Putamen (tissue), 1 donor: Measurements from ENCODE around the gene LHX8.
"Not testable (repeated sequence)": the region's sequence is repeated elsewhere in the genome, so short reads cannot be mapped to it uniquely, and the experiment has no call there.

Experiments
- DNase-seq: peaks from one replicate; pipeline ENCODE4 v3.0.0-alpha.2; 2016; ENCODE audit warnings: low spot score

The LHX8 gene

GRCh38 chr1:75132812-75133619 lies 1.2 kb upstream of the LHX8 start:
- DNase-seq, result no peak

GRCh38 chr1:75134647-75135572 lies 722 bp downstream of the LHX8 start:
- DNase-seq, result no peak

- no peak for DNase-seq
These were observed 1.5 kb downstream of the LHX8 start for GRCh38 chr1:75135573-75136194.

DNA sequence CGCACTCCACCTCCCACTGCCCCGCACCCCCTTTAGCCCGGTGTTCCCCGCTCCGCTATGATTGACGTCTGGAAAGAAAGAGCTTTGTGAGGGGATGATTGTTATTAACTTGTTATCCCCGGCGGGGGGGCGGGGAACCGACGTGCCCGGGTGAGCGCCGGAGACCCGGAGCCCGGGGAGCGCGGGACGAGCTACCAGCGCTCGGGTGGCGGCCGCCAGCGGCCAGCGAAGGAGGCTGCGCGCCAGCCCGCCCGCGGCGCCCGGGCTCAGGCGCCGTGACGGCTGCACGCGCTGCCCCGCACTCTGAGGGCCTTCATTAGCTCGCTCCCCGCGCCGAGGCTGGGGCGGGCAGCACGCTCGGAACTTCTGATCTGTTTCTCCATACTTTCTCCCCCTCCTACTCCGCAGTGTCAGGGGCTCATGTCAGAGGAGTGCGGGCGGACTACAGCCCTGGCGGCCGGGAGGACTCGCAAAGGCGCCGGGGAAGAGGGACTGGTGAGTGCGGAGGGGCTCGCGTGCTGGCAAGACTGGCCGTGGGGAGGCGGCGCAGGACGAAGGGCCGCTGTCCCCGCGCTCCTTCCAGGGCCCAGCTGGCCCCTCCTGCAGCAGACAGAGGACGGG lies 2.1 kb downstream of the LHX8 start:
- DNase-seq, result no peak

GRCh38 chr1:75136921-75137641 lies 2.9 kb downstream of the LHX8 start:
- no peak for DNase-seq

DNA sequence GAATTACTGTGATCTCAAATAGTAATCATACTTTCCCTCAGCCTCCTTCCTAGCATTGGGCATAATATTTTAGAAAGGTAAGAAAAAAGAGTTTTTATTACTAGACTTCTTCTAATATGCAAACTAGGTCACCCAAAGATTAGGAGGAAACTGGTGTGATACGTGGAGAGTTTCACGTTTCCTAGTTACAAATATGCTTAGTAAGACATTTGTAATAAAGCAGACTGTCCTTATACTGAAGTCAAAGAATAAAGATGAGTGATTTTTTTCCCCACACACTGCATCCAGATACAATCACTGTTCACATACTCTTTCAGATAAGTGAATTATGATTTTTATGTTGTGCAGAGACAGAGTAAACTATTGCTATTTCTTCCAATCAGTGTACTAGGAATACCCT lies 17.9 kb downstream of the LHX8 start:
- no peak for DNase-seq

DNA sequence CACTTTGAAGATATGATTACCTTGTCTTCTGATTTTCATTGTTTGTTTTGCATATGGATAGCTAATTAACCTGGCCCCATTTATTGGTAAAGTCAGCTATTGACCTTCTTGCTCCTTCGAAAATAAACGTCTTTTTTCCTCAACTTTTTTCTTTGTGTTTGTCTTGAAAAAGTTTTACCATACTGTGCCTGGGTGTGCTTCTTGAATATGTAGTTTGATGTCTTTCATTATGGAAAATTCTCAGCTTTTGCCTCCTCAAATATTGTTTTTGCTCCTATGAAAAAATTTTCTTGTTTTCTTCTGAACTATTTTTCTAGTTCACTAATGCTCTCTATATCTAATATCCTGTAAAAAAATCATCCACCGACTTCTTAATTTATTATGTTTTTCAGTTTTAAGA lies 25.0 kb downstream of the LHX8 start:
- no peak for DNase-seq

DNA sequence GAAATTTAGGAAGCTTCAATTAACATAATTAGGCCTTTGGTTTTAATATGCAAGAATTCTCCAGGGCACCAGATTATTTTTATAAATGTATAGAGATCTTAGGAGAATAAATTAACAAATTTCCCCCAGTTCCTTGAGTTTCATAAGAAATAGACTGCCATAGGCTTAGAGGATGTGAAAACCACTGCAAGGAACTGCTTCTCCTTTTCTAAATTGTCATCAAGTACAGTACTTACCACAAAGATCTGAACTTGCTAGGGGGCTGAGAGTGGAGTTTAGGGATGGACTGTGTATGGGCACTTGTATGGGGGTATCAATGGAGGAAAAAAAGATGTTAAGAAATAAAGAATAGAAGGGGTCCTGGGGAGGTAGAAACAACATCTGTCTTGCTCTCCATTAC lies 31.1 kb downstream of the LHX8 start:
- DNase-seq, result no peak

GRCh38 chr1:75166821-75167220 lies 32.6 kb downstream of the LHX8 start:
- DNase-seq, result no peak

GRCh38 chr1:75170011-75170410 lies 35.8 kb downstream of the LHX8 start:
- no peak for DNase-seq

- no peak for DNase-seq
These were observed 36.8 kb downstream of the LHX8 start for GRCh38 chr1:75170981-75171380.

DNA sequence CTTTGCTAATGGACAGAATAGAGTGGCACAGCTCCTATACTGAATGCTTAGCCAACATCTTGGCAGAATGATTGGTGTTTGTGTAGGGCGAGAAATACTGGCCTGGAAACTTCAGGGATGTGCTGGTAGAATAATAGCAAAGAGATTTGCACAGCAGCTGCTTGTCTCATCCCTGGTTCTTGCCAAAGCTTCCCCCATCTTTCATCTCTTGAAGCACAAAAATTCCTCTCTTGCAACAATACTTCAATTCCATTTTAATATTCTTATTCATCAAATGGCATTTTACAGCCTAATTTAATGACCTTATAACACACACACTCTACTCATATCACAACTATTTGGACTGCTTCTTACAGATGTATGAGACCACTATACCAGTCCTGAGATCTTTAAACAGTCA lies 37.7 kb downstream of the LHX8 start:
- DNase-seq, result no peak

DNA sequence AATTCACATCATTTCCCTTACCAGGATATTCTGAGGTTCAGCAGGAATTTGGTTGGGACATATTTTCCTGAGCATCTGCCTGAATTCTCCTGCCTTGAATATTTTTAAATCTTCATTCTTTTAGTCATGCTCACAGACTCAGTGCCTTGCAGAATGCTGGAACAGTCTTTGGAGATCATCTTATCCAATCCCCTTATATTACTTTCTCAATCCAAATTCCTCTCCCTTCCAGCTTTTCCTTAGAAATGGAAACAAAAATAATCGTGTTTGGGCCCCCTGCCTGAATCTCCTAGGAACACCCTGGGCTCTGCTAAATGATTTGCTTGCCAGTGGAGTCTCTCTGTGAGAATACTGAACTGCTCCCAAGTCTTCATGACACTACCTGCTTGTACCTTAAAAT lies 38.4 kb downstream of the LHX8 start:
- DNase-seq, result no peak

DNA sequence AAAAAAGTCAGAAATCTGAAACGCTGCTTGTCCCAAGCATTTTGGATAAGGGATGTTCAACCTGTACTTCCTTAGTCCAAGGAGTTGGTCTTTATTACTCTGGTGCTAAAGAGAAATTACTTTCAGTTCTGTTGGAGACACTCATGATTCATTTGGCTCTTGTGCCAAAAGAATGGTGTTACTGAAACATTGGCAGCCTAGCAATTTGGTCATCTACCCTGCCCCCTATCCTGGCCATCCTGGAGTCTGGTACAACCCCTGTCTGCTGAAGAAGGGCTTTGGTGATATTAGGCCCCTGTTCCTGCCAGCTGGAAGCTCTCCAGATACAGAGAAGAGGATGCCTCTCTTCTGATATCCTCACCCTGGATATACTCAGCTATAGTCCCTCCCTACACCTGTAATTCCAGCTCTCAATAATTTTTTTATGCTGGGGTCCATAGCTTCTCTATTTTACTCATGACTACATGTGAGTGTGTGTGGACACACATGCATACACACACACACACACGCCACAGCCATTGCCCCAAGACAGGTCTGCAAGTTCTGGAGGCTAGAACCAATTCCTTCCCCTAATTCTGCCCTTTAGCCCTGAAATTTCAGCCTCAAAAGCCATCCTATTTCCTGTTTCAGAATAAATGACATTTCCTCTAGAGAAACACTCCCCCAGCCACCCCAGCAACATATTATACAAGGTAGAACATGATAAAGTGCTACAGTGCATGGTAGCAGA lies 40.0 kb downstream of the LHX8 start:
- DNase-seq, result no peak

- not testable (repeated sequence) for DNase-seq
These were observed 47.2 kb downstream of the LHX8 start for GRCh38 chr1:75181214-75181955.

DNA sequence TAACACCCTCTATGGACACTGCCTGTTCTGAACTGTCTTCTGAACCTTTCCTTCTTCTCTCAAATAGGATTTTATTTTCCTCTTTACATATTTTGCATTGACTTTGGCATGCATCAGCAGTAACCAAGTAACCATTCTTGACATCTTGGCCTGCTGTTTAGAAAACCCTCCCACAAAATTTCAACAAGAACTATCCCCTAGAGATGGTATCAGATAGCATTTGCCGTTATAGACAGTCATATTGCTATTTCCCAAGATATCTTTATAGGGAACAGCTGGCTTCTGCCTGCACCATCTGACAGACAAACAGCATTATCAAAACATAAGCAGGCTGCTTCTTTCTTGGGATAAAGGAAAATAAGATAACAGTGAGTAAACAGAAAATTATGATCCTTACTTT lies 54.7 kb downstream of the LHX8 start:
- DNase-seq, result no peak

- no peak for DNase-seq
These were observed 64.0 kb downstream of the LHX8 start for GRCh38 chr1:75198163-75198562.

DNA sequence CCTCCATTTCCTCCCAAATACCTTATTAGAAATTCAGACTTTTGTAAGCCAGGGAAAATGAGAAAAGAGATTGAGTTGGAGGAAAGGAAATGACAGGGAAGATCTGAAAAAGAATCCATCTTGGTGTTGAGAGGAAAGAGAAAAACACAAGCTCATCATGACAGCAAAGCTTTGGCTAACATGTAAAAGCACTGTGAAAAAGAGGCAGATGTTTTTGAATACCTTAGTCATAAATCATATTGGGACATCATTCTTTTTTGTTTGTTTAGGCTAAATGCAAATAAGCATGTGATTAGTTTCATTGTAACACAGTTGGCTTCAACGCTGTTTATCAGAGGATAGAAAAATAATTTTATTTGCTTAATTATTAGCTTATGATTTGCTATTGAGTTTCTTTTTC lies 64.6 kb downstream of the LHX8 start:
- DNase-seq, result no peak

GRCh38 chr1:75202751-75203150 lies 68.6 kb downstream of the LHX8 start:
- no peak for DNase-seq
